Stimulated activated naive CD8-positive, alpha-beta T cell treated with anti-CD3 and anti-CD28 coated beads, Interleukin-15, amount 100 ng/mL, for 72 hours (primary cell): ENCODE results near the gene FBXL19.
A peak's percentile ranks its signal among the peaks of the same experiment; 100 is the strongest.

Experiments
- ATAC-seq: fragments of 150-1000 bp; cut with Tn5 transposase; 2 replicates; pipeline ENCODE4 v1.10.0; 2021; ENCODE audit warnings: mild to moderate bottlenecking, moderate library complexity
- DNase-seq, 2 donors: peaks; one replicate each; pipeline ENCODE4 v3.0.0; 2021 to 2022
- H3K27ac Mint-ChIP-seq, 2 donors: one replicate each; pipeline ENCODE4 v1.8.0; 2022; ENCODE audit warnings: mild to moderate bottlenecking in 2 of 2, mixed read lengths in 2 of 2, moderate library complexity in 2 of 2
- H3K27me3 Mint-ChIP-seq: one replicate; pipeline ENCODE4 v1.8.0; 2022; ENCODE audit warnings: mixed read lengths
- H3K4me1 Mint-ChIP-seq: one replicate; pipeline ENCODE4 v1.8.0; 2022; ENCODE audit warnings: mild to moderate bottlenecking, mixed read lengths
- H3K4me3 Mint-ChIP-seq, 2 donors: one replicate each; pipeline ENCODE4 v1.8.0; 2022; ENCODE audit warnings: mild to moderate bottlenecking in 2 of 2, mixed read lengths in 2 of 2, moderate library complexity in 1 of 2
- H3K9me3 Mint-ChIP-seq, 2 donors: one replicate each; pipeline ENCODE4 v1.8.0; 2022; ENCODE audit warnings: mixed read lengths in 2 of 2

Gene FBXL19

DNA sequence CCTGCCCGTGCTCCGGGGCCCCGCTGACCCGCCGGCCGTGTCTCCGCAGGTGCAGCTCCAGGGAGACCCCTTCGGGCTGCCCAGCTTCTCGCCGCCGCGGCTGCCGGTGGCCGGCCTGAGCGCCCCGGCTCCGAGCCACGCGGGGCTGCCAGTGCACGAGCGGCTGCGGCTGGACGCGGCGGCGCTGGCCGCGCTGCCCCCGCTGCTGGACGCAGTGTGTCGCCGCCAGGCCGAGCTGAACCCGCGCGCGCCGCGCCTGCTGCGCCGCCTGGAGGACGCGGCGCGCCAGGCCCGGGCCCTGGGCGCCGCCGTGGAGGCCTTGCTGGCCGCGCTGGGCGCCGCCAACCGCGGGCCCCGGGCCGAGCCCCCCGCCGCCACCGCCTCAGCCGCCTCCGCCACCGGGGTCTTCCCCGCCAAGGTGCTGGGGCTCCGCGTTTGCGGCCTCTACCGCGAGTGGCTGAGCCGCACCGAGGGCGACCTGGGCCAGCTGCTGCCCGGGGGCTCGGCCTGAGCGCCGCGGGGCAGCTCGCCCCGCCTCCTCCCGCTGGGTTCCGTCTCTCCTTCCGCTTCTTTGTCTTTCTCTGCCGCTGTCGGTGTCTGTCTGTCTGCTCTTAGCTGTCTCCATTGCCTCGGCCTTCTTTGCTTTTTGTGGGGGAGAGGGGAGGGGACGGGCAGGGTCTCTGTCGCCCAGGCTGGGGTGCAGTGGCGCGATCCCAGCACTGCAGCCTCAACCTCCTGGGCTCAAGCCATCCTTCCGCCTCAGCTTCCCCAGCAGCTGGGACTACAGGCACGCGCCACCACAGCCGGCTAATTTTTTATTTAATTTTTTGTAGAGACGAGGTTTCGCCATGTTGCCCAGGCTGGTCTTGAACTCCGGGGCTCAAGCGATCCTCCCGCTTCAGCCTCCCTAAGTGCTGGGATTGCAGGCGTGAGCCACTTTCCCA lies 21.1 kb upstream of the FBXL19 start:
- Mint-ChIP-seq H3K27ac (peak overlapping the region; percentile 97 to 99), H3K27me3 (no peaks in the 10 kb centered on the region)
- DNase-seq = peak; percentile 69 to 77

DNA sequence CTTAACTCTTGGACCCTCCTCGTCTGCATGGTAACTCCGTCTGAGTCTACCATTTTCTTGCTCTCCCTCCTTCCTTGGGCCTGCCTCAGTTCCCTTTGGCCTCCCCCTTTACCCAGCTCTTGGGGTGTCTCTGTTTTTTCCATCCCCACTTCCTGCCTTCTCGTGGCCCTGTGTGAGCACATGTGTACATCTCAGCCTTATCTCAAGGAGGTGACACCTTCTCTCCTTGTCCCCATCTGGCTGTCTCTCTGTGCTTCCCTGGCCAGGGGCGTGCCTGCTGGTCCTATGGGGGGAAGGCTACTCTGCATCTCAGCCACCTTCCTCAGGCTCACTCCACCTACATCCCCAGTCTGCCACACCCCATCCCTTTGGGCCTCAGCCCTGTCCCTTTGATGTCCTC lies 20.4 kb upstream of the FBXL19 start:
- H3K4me1 Mint-ChIP-seq = peaks cover 26% of the 10 kb centered on the region
- peaks cover 4 to 8% of the 10 kb centered on the region in 2 donors for H3K9me3 Mint-ChIP-seq
- peak overlapping the region; percentile 97 to 99 for H3K27ac Mint-ChIP-seq
- H3K27me3 Mint-ChIP-seq = no peaks in the 10 kb centered on the region
- peak overlapping the region; percentile 97 to 100 for H3K4me3 Mint-ChIP-seq
- ATAC-seq (peak; percentile 56), DNase-seq (peak; percentile 29 to 43)

More for the DNA sequence above, 21.1 kb upstream of the FBXL19 start:
- Mint-ChIP-seq H3K4me3 (peak overlapping the region; percentile 97 to 100), H3K4me1 (peaks cover 29% of the 10 kb centered on the region), H3K9me3 (peaks cover 4 to 8% of the 10 kb centered on the region in 2 donors)
- ATAC-seq = peak; percentile 89

DNA sequence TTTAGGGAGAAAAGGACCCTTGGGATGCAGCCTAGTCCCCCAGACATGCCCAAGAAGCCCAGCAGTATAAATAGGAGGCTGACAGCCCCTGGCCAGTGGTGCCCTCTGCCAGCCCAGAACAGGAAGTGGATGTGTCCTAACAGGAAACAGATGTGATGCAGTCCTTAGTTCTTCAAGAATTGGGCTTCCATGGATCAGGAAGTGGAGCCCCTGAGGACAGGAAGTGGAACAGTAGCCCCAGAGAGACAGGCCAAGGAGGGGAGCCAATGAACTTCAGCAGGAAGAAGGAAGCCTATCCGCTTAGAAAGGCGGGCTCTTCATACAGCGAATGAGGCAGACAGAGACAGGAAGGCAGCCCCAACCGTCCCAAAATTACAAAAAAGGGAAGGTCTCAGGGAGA lies 19.8 kb upstream of the FBXL19 start:
- Mint-ChIP-seq H3K27ac (peak overlapping the region; percentile 98), H3K9me3 (peaks cover 4 to 8% of the 10 kb centered on the region in 2 donors), H3K4me3 (peak overlapping the region; percentile 67 to 100), H3K27me3 (no peaks in the 10 kb centered on the region), H3K4me1 (peaks cover 26% of the 10 kb centered on the region)
- DNase-seq = peak; percentile 20 to 24
- ATAC-seq = no peak

GRCh38 chr16:30904114-30904780 lies 19.1 kb upstream of the FBXL19 start:
- H3K4me1 Mint-ChIP-seq = peaks cover 26% of the 10 kb centered on the region
- H3K27ac Mint-ChIP-seq = peak overlapping the region in 1 of 2 donors; percentile 98
- peak overlapping the region in 1 of 2 donors; percentile 67 for H3K4me3 Mint-ChIP-seq
- H3K27me3 Mint-ChIP-seq = no peaks in the 10 kb centered on the region
- peaks cover 4 to 8% of the 10 kb centered on the region in 2 donors for H3K9me3 Mint-ChIP-seq
- DNase-seq (no peak), ATAC-seq (no peak)

DNA sequence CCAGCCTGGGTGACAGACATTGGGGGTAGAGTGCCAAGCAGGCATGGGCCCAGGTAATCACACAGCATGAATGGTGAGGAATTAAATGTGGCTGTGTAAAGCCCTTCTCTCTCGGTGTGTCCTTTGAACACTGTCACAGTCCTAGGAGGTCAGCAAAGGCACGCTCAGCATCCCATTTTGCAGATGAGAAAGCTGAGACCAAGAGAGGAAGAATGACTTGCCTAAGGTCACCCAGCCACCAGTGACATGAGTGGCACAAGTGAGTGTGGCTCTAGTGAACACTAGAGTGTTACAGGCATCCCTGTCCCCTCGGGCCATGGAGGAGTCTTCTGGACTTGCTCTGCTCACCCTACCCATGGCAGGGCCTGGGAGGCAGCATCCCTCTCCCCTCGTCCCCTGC lies 16.3 kb upstream of the FBXL19 start:
- H3K4me1 Mint-ChIP-seq = peaks cover 17% of the 10 kb centered on the region
- H3K9me3 Mint-ChIP-seq = peaks cover 4 to 8% of the 10 kb centered on the region in 2 donors
- no peak for DNase-seq
- H3K27ac Mint-ChIP-seq = no peak overlapping the region
- no peak overlapping the region for H3K4me3 Mint-ChIP-seq
- ATAC-seq = no peak
- no peaks in the 10 kb centered on the region for H3K27me3 Mint-ChIP-seq

- ATAC-seq = peak; percentile 9
Measured at GRCh38 chr16:30910427-30911029, 12.8 kb upstream of the FBXL19 start.

DNA sequence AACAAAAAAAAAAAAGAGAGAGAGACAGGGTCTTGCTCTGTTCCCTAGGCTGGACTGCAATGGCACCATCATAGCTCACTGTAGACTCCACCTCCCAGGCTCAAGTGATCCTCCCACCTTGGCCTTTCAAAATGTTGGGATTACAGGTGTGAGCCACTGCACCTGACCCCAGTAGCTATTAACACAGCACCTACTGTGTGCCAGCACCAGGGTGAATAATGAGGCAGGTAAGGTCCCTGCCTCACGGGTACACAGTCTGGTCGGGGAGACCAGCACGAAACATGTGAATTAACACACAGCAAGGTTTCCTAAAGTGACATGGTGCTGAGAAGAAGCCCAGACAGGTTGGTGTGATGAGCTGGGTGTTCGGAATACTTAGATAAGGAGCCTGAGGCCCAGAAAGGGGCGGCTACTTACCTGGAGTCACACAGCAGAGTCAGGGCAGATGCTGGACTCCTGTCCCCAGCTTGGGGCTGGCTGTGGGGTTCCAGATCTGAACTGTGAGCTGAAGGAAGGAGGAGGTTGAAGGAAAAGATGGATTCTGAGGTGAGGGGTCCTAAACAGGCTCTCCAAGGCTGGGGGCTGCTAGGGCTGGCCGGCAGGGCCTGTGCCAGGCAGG lies 10.5 kb upstream of the FBXL19 start:
- Mint-ChIP-seq H3K4me1 (no peaks in the 10 kb centered on the region), H3K4me3 (no peak overlapping the region), H3K27me3 (no peaks in the 10 kb centered on the region), H3K27ac (no peak overlapping the region), H3K9me3 (no peaks in the 10 kb centered on the region)
- DNase-seq (no peak), ATAC-seq (no peak)

More at GRCh38 chr16:30910427-30911029, 12.8 kb upstream of the FBXL19 start:
- Mint-ChIP-seq H3K27ac (no peak overlapping the region), H3K27me3 (no peaks in the 10 kb centered on the region), H3K4me3 (no peak overlapping the region), H3K9me3 (no peaks in the 10 kb centered on the region), H3K4me1 (no peaks in the 10 kb centered on the region)
- DNase-seq = no peak

DNA sequence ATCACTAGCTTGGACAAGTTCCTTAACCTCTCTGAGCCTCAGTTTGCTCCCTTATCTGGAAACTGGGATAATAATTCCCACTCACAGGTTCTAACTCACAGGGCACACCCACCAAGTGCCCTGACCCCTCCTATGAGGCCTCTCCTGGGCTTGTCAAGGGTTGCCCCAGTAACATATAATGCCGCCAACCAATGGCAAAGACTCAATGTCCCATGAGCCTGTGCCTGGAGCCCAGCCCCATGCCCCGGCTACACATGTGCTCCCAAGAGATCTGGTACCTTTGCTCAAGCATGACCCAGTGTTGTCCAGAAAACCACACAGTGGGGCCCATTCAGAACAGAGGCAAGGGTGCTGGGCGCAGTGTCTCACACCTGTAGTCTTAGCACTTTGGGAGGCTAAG lies 8.5 kb upstream of the FBXL19 start:
- H3K4me1 Mint-ChIP-seq = no peaks in the 10 kb centered on the region
- H3K4me3 Mint-ChIP-seq = no peak overlapping the region
- no peak for ATAC-seq
- no peak for DNase-seq
- H3K27ac Mint-ChIP-seq = no peak overlapping the region
- no peaks in the 10 kb centered on the region for H3K27me3 Mint-ChIP-seq
- H3K9me3 Mint-ChIP-seq = no peaks in the 10 kb centered on the region

DNA sequence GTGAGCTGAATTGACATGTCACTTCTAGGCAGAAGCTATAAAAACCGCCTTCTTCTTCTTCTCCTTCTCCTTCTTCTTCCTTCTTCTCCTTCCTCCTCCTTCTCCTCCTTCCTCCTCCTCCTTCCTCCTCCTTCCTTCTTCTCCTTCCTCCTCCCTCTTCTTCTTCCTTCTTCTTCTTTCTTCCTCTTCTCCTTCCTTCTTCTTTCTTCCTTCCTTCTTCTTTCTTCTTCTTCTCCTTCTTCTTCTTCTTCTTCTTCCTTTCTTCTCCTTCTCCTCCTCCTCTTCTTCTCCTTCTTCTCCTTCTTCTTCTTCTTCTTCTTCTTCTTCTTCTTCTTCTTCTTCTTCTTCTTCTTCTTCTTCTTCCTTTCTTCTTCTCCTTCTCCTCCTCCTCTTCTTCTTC lies 4.8 kb upstream of the FBXL19 start:
- Mint-ChIP-seq H3K27ac (no peak overlapping the region), H3K4me3 (no peak overlapping the region), H3K9me3 (no peaks in the 10 kb centered on the region), H3K4me1 (peaks cover 17% of the 10 kb centered on the region), H3K27me3 (no peaks in the 10 kb centered on the region)
- no peak for ATAC-seq
- DNase-seq = no peak

GRCh38 chr16:30920891-30921290 lies 2.5 kb upstream of the FBXL19 start:
- no peak for DNase-seq
- Mint-ChIP-seq H3K27ac (no peak overlapping the region), H3K9me3 (no peaks in the 10 kb centered on the region), H3K4me1 (peaks cover 29% of the 10 kb centered on the region), H3K4me3 (peak overlapping the region; percentile 97 to 98), H3K27me3 (no peaks in the 10 kb centered on the region)
- ATAC-seq = no peak

DNA sequence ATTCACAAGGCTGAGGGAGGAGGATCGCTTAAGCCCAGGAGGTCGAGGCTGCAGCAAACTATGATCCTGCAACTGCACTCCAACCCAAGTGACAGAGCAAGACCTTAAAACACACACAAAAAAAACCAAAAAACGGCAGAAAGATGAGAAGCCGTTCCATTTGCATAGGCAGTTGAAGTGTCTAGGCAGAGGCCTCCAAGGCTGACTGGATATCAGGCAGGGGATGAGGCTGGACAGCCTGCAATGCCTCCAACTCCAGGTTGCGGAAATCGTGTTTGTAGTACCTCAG lies 2.0 kb upstream of the FBXL19 start:
- ATAC-seq = no peak
- Mint-ChIP-seq H3K9me3 (no peaks in the 10 kb centered on the region), H3K27ac (peak overlapping the region in 1 of 2 donors; percentile 89), H3K4me3 (peak overlapping the region; percentile 97 to 98), H3K27me3 (no peaks in the 10 kb centered on the region), H3K4me1 (peaks cover 34% of the 10 kb centered on the region)
- no peak for DNase-seq

DNA sequence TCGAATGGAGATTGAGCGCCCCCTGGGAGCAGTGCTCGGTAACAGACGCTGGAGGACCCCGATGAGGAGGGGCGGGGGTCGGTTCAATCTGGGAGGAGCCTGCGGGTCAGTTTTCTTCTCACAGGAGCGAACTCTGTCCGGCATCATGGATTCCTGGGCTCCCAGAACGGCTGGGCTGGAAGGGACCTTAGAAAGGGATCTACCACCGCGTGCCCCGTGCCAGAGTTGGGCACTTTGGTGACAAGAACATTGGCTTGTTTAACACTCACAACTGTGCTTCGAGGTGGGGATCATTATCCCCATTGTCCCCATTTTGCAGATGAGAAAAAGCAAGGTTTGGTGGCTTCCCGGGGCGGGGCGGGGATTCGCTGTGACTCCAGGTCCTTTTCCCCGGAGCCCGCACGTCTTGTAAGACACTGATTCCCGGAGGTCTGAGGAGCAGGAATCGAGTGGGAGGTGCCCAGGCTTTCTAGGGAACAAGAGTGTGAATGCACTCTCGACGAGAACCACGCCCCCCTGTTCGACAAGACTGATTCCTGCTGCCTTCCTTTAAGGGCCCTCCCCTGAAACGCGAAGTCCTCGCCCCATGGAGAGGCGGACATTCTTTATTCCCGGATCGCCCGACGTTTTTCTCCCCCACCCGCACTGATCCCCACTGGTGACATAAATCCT lies 1.5 kb upstream of the FBXL19 start:
- Mint-ChIP-seq H3K27me3 (no peaks in the 10 kb centered on the region), H3K4me3 (peak overlapping the region; percentile 97 to 98), H3K27ac (peak overlapping the region; percentile 88 to 97), H3K4me1 (peaks cover 39% of the 10 kb centered on the region), H3K9me3 (no peaks in the 10 kb centered on the region)
- peak; percentile 11 for ATAC-seq
- peak; percentile 87 to 88 for DNase-seq

DNA sequence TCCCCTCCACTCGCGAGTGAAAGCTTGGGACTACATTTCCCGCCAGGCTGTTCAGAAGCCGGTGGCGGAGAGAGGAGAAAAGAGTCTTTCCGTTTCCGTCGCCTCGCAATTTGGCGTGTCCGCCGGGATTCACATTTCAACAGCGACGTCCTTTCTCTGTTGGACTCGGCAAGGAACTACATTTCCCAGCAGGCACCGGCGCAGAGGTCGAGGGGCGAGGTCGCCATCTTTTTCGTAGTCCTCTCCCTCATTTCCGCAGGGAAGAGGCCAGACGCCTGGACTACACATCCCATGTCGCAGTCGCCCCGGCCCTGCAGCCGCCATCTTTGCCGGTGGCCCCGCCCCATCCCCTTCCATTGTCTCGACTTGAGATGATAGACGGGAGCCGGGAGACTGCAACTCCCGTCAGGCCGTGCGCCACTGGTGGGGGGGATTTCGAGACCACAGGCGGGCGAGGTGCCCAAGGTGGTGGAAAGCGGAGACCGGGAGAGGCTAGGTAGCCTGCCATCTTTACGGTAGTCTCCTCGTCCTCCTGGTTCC lies 882 bp upstream of the FBXL19 start:
- ATAC-seq (peak; percentile 86), DNase-seq (peak; percentile 99 to 100)
- no peaks in the 10 kb centered on the region for H3K27me3 Mint-ChIP-seq
- H3K9me3 Mint-ChIP-seq = no peaks in the 10 kb centered on the region
- peaks cover 44% of the 10 kb centered on the region for H3K4me1 Mint-ChIP-seq
- H3K27ac Mint-ChIP-seq = peak overlapping the region; percentile 100
- peak overlapping the region; percentile 97 to 98 for H3K4me3 Mint-ChIP-seq

GRCh38 chr16:30922960-30923535 lies 324 bp upstream of the FBXL19 start:
- DNase-seq (peak; percentile 93 to 96), ATAC-seq (peak; percentile 84)
- Mint-ChIP-seq H3K9me3 (no peaks in the 10 kb centered on the region), H3K4me1 (peaks cover 44% of the 10 kb centered on the region), H3K4me3 (peak overlapping the region; percentile 97 to 98), H3K27me3 (no peaks in the 10 kb centered on the region), H3K27ac (peak overlapping the region; percentile 100)
